Fibroblast of mammary gland (primary cell): ENCODE measurements around the gene GUK1.
A peak's percentile ranks its signal among the peaks of the same experiment; 100 is the strongest.
"Not testable (repeated sequence)": the region's sequence is repeated elsewhere in the genome, so short reads cannot be mapped to it uniquely, and the experiment has no call there.

Source experiments
- DNase-seq: peaks from one replicate; pipeline ENCODE4 v3.0.0-alpha.2; 2010; ENCODE audit warnings: low read depth
- H3K4me3 ChIP-seq: 2 replicates; pipeline ENCODE4 v1.5.1; 2011; ENCODE audit warnings: low read depth, mild to moderate bottlenecking, low read length, moderate library complexity; ENCODE audit not compliant: control insufficient read depth
- TF ChIP-seq, protein P1 (sequence below): conservative IDR thresholded peaks from 2 replicates; pipeline ENCODE4 v1.5.1; 2011; ENCODE audit warnings: low read depth, low read length, inconsistent platforms; ENCODE audit not compliant: control insufficient read depth, insufficient read depth

GUK1 gene

DNA sequence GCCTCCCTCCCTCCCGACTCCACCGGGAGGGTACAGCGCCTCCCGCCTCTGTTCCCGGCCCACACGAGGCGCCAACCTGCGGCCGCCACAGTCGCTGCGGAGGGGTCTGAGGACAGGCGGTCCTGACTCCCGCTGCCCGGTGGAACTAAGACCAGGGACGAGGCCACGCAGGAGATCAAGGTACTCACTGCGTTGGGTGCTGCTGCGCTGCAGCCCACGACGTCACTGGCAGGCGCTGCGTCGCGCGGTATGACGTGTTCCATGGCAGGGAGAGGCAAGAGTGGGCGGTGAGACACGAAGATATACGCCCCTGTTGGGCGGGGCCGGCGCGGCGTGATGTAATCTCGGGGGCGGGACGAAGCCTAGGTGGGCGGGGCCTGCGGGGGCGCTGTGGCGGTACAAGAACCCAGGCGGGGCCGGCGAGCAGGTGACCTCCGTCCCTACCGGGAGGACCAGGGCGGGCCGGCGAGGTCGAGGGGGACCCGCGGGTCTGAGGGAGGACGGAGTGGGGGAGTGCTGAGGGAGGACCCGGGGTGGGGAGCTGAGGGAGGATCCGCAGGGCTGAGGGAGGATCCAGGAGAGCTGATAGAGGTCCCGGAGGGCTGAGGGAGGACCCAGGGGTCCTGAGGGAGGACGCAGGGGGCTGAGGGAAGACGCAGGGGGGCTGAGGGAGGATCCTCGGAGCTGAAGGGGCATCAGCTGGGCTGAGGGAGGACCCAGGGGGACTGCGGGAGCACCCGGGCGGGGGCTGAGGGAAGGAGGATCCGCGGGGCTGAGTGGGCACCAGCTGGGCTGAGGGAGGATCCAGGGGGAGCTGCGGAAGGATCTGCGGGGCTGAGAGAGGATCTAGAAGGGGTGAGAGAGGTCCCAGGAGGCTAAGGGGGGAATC, 30.8 kb upstream of the GUK1 start, which contains the start of gene MRPL55:
MRPL55 (minus strand) TSS at position 227 of the 889 bp plus-strand sequence. CDS start 1,039 bp downstream, outside the sequence.
- H3K4me3 ChIP-seq = peak within 1 kb of the TSS; percentile 89
- TF ChIP-seq, protein P1, sequence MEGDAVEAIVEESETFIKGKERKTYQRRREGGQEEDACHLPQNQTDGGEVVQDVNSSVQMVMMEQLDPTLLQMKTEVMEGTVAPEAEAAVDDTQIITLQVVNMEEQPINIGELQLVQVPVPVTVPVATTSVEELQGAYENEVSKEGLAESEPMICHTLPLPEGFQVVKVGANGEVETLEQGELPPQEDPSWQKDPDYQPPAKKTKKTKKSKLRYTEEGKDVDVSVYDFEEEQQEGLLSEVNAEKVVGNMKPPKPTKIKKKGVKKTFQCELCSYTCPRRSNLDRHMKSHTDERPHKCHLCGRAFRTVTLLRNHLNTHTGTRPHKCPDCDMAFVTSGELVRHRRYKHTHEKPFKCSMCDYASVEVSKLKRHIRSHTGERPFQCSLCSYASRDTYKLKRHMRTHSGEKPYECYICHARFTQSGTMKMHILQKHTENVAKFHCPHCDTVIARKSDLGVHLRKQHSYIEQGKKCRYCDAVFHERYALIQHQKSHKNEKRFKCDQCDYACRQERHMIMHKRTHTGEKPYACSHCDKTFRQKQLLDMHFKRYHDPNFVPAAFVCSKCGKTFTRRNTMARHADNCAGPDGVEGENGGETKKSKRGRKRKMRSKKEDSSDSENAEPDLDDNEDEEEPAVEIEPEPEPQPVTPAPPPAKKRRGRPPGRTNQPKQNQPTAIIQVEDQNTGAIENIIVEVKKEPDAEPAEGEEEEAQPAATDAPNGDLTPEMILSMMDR = no peak
- DNase-seq = peak; percentile 93

DNA sequence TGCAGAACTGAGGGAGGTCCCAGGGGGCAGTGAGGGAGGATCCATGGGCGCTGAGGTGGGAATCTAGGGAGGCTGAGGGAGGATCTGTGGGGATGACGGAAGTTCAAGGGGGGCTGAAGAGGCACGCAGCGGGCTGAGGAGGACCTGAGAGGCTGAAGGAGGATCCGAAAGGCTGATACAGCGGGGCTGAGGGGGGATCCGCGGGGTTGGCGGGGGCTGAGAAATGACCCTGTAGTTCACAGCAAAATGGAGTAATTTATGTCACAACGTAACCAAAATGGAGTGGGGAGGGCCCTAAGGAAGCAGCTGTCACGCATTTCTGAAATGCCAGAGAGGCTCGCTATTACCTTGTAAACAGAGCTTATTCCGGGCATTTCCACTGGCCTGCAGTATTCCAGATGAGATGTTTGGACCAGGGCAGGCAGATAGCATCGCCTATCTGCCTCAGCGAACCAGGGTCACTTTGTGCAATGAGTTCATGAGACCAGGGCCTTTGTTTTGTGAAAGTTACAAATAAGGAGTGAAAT, 30.1 kb upstream of the GUK1 start:
- H3K4me3 ChIP-seq = peak overlapping the region; percentile 89
- TF ChIP-seq, protein P1 = no peak
- no peak for DNase-seq

DNA sequence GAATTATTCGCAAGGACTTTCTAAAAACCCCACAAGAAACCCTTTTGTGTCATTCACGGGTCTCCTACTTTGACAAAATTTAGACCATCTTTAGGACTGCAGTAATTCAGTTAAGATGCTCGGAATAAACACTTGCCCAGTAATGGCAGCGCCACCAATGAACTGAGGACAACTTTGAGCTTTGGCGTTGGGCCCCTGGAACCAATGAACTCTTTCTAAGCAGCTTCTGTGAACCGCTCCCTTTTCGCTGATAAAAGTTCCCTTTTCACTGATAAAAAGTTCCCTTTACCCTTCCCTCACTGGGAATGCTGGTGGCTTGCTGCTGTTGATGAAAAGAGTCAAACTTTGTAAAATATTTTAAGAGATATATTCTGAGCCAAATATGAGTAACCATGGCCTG, 29.5 kb upstream of the GUK1 start:
- DNase-seq = no peak
- H3K4me3 ChIP-seq = no peak overlapping the region
- TF ChIP-seq, protein P1 = no peak

DNA sequence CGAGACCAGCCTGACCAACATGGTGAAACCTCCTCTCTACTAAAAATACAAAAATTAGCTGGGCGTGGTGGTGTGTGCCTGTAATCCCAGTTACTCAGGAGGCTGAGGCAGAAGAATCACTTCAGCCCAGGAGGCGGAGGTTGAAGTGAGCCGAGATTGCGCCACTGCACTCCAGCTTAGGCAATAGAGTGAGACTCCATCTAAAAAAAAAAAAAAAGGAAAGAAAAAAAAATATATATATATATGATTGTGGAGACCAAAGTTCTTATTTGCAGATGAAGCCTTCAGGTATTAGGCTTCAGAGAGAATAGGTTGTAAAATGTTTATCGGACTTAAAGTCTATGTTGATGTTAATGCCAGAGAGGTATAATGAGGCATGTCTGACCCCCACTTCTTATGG, 28.8 kb upstream of the GUK1 start:
- H3K4me3 ChIP-seq, DNase-seq: not testable (repeated sequence)

DNA sequence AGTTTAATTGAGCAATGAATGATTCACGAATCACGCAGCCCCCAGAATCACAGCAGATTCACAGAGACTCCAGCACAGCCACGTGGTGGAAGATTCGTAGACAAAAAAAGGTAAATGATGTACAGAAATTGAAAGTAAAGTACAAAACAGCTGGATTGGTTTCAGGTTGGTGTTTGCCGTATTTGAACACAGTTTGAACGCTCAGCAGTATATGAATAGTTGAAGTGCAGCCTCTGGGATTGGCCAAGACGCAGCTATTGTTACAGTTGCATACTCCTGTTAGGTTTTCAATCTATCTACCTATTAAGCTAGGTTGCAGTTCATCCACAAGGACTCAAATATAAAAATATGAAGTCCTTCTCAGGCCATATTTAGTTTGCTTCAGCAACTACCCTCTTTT, 27.9 kb upstream of the GUK1 start:
- no peak for DNase-seq

DNA sequence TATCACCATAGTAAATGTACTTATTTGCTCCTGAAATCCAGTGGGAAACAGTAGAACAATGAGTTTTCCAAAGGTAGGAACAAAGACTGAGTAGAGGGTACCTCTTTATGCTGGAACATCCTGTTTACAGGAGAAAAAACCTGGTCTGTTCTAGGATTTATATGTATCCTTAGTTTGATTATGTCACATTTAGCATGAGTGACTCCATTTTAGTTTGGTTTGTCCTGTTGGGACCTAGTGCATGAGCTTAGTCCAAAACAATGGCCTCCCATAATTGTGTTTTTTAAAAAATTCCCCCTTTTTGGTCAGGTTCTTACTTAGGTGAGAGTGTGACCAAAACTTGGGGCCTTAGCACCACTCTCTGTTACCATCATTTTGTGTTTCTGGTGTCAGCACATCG, 27.5 kb upstream of the GUK1 start:
- no peak for DNase-seq
- TF ChIP-seq, protein P1 = no peak
- no peak overlapping the region for H3K4me3 ChIP-seq

More for the DNA sequence above, 27.9 kb upstream of the GUK1 start:
- TF ChIP-seq, protein P1 = no peak
- no peak overlapping the region for H3K4me3 ChIP-seq

DNA sequence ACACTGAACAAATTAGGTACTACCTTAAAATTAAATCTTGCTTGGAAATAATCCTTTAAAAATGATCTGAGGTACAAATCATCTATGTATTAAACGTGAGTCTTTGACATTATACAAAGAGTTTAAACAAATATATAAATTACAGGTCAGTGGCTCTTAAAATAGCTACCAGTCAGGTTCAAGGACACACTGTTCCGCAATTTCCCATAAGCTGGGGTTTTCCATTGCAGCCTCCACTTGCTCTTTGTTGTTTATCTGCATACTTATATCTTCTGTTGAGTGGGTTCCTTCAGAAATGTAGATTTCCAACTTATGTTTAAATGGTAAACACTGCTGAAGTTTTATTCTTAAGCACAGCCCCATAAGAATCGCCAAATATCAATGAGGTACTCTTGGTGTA, 25.3 kb upstream of the GUK1 start:
- no peak for DNase-seq
- no peak overlapping the region for H3K4me3 ChIP-seq
- TF ChIP-seq, protein P1 = no peak
